Measurements from ENCODE around the gene ARID3B.
"Not testable (repeated sequence)": the region's sequence is repeated elsewhere in the genome, so short reads cannot be mapped to it uniquely, and the experiment has no call there.

The ARID3B gene

DNA sequence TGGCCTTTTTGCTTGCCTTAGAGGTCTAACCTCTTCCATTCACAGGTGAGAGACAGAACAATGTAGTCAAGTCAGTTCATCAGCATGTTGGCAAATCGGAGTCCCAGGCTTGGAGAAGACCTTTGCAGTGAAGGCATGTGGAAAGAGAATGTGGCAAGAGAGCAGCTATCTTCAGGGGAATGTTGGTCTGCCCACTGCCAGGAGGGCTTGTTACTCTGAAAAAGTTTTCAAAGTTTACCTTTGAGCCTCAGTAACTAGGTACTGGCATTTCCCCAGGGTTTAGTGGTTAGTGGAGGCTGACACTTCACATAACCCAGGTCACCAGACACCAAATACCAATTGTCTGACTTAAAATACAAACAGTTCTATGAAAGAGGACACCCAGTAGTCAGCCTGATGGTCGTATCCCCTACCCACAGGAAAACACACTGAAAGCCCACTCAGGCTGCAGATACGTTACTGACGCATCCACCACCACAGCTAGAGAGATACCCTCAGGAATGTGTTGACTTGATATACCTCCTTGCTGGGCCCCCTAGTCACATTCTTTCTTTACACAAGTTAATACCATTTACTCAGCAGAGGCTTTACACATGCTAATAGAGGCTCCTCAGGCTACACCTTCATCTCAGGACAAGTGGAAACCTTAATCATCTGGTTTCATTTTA is 9.7 kb upstream of the ARID3B start:
- no peak for DNase-seq

DNA sequence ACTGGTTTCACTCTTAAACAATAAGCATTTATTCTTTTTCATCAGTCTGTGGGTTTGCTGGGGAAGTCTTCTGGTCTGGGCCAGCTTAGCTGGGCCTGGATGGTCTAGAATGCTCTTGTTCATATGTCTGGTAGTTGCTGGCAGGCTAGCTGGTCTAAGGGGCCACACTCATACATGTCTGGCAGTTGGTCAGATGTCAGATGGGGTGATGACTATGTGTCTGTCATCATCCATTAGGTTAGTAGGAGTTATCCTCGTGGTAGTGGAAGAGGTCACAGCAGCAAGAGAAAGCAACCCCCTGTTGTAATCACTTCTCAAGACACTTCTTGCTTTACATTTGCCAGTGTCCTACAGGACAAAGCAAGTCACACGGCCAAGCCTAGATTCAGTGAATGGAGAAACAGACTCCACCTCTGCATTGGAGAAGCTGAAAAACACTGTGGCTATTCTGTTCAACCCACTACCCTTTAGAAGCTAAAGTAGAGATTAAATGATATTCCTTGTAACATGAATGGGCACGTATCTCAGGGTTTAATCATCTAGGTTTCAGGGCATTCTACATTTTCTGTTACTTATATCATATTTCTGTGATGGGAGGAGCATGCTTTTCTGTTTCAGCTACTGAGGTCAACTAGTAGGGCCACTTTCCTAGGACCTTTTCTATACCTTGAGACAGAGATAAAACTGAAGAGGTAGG is 5.5 kb upstream of the ARID3B start:
- DNase-seq, result no peak

DNA sequence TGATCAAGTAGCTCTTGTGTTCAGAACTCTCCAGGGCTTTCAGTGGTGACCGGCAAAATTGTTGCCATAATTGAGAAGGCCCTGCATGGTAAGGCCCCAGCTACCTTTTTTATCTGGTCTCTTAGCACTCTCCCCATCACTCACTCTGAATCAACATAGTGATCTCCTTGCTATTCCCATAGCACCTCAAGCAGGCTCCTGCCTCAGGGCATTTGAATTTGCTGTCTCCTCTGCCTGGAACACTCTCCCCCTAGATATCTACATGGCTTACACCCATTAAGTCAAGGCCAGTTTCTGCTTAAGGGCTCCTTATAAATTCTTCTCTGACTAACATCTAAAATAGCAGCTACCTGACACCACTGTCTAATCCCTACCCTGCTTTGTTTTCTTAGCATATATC is 3.3 kb upstream of the ARID3B start:
- DNase-seq, result no peak

DNA sequence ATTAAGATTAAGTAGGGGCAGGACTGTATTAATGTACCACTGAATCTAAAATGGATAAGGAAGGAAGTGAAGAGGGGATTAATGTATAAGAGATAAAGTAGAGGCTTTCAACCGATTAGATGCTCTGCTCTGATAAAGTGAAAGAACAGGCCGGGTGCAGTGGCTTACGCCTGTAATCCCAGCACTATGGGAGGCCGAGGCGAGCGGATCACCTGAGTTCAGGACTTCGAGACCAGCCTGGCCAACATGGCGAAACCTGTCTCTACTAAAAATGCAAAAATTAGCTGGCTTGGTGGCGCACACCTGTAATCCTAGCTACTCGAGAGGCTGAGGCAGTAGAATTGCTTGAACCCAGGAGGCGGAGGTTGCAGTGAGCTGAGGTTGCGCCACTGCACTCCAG is 1.5 kb upstream of the ARID3B start:
- DNase-seq, result not testable (repeated sequence)

DNA sequence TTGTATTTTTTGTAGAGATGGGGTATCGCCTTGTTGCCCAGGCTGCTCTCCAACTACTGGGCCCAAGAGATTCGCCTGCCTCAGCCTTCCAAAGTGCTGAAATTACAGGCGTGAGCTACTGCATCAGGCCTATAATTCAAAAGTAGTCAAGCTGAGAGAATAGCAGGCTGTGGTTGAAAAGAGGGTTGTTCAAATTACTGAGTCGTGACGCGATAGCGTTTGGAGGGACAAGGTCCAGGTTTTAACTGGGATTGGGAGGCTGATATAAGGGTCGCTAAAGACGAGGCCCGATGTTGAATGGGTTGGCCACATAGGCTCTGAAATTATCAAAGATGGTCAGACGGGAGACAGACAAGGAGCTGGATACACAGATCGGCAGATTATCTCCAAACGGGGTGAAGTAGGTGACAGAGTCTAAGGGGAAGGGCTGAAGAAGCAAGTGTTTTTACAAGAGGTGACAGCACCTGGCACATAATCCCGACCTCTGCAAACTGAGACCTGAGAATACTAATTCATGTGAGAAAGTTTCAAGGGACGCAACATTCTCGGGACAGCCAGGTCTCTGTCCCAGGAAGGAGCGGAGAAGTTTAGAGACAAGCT is 759 bp upstream of the ARID3B start:
- DNase-seq, result no peak

DNA sequence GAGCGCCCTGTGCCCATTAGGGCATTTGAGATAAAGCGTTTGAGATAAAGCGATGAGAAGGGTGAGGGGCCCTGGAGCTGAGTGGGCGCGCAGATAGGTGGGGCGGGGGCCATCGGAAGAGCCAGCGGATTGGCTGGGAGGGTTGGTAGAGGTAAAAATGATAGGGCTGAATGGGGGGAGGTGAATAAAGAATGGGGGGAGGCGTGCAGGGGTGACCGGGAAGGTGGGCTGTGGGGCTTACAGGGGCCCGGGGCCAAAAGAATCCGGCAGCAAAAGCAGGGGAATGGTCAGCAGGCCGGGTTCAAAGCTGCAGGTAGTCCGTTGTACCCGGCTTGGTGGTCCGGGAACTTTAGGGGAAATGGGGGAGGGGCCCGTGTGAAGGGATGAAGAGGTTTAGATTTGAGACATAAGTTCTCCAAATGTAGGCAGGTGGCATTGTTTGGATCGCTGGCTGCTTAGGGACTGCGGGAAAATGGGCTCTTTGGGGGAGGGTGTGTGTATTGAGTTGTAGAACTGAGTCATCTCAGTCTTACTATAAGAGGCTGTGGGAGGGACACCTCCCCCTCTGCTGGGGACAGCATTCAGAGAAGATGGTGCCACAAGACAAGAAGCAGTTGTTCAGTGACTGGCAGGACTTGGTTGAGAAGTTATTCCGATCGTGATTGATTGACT is 610 bp downstream of the ARID3B start:
- peak; percentile 49 for DNase-seq

DNA sequence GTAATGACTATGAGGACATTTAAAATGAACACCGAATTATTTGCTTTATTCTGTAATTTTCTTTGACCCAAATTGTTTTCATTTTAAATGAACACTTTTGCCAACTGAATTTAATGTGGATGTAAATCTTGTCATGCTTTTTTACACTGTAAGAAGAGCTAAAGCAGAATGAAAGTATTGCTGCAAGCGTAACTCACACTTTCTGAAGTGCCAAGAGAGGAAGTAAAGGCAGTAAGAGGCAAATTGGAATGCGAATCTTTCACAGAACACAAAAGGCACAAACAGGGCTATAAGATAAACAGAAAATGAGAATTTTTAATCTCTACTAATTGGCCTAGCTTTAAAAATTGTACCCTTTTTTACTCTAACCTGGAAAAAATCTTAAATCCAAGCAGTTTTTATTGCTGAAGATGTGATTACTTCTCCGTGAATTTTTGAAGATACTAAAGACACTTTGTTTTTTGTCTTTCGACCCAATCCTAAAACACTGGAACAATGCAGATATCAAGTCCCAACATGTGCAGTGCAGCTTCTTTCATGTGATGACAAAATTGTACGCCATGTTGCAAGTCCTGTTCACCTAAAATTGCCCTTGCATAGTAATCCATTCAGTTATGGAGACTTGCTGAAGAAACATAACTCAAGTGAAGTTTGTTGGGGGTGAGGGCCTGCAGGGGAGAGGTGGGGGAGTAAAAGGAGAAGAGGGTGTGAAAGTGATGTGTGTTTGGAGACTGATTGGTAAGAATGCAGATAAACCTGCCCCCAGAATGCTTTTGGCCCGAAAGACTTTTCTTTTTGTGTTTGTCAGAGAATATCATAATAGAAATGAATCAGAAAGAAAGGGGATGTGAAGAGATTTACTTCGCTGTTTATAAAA is 1.4 kb downstream of the ARID3B start:
- DNase-seq, result no peak

DNA sequence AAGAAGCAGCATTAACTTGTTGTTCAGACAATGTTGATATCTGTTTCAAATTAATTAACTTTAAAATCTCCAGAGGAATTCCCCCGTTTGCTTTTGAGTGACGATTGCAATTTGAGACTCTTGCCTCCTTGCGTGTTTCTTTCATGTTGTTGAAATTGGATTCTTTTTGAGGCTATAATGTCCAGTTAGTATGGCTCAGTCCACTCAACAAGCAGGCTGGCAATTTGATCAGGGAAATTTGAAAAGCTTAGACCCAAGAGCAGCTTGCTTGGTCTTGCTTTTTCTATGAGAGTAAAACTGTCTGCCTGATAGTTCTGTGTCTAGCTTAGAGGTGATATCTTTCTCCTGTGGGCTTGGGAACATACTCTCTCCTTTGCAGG is 2.0 kb downstream of the ARID3B start:
- DNase-seq, result peak; percentile 4

DNA sequence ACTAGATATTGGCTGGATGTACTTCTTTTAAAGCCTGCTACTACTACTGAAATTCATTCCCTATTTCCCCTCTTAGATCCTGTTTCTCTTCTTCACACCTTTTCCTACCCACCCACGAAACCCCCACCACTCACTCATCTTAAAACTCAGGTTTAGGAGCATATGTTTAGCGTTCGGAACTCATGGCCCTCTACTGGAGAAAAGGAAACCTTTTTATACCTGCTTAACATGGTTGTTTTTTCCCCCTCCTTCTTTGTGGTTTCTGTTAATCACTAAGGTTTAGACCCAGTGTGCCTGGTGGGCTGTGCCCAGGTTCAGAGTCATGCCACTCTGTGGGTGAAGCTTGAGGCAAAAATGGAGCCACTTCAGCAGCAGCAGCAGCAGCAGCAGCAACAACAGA is 2.6 kb downstream of the ARID3B start:
- DNase-seq, result no peak

DNA sequence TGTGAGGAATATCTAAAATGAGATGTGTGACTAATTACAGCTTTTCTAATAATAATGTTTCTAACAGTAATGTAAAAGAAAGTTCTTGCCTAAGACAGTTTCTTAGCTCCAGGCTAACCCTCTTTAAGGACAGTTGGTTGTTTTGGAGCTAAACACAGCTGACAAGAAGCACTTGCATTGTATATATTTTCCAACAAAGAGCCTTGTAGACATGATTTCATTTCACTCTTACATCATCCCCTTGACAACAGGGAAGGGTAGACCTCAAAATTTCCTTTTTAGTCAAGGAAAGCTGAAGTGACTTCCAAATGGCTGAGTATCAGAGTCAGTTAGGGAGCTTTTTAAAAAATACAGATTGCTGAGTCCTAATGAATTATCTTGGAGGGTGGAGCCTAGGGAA is 4.1 kb downstream of the ARID3B start:
- DNase-seq, result no peak

DNA sequence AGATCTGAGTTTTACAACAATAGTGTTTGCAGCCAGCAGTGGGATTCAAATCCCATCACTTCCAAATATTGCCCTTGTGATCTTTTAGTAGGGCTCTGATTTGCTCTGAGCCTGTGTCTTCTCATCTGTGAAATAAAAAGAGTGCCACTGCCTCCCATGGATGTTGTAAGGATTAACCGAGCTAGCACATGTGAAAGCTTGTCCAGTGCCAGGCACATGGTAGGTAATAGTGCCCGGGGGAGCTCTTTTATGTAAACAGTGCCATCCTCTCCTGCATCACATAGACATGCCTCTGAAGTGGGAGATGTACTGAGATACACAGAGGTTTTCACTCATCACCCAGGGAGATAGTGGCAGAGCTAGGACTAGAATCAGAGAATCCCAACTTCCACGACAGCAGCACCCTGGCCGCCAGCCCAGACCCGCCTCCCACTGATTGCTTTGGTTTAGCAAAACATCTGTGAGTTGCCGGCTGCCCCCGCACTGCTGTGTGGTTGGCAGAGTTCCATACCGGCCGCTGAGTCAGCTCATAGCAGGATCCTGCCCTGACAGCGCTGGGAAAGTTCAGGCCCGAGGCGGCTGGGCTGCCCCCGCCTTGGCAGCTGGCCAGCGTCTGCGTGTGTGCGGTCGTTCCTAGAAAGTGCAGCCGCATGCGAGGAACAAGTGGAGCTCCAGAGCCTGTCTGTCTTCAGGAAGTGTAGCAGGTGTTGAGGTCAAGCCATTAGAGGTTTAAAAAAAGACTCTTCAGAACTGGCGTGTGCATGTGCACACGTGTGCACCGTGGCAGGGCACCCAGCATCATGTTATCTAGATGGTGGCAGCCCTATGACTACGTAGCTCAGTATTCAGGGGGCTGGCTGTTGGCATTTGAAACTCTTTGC is 5.0 kb downstream of the ARID3B start:
- peak; percentile 81 for DNase-seq

DNA sequence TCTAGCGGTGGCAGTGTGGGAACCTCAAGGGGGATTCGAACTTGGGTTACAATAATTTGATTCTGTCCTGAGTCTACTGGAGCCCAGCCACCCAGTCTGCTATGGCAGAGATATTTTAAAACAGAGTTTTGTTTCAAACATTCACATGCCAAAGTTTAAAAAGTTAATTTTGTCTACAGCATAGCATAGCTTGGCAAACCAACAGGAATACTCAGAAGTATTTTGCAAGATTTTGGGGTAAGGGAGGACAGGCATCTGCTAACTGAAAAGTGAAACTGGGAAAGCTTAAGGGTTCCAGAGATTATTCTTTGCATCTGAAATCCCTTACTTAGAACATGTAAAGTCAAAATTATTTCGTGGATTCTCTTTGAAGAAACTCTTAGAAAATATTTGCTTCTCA is 6.6 kb downstream of the ARID3B start:
- DNase-seq, result no peak

DNA sequence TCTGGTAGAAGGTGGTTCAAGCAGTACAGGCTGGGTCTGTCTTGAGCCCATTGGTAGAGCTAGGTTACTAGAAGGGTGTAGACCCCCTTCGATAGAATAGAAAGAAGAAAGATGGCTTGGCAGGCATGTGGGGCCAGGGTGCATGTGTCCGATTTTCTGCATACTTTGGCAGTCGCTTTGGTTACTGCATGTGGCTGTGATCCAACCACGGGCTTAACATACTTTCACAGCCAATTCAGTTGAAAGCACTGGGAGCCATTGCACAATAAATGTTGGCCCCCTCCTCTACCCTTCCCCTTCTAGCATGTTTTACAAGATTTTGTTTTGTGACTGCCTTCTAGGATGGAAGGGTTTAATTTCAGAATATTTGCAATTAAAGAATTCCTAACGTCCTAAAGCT is 7.2 kb downstream of the ARID3B start:
- DNase-seq, result no peak

DNA sequence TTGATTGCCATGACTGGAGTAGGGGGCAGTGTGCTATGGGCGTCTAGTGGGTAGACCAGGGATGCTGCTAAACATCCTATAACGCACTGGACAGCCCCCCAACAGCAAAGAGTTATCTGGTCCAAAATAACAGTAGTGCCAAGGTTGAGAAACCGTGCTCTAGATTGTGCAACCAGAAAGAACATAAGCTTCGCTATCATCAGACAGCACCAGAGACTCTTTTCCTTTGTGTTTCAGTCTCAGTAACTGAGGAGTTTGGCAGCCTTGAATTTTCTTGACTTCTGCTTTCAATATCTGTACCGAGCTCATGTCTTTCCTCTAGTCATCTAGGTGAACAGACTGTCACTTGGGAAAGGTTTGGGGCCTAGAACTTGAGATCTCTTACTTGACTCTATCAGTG is 8.8 kb downstream of the ARID3B start:
- no peak for DNase-seq

DNA sequence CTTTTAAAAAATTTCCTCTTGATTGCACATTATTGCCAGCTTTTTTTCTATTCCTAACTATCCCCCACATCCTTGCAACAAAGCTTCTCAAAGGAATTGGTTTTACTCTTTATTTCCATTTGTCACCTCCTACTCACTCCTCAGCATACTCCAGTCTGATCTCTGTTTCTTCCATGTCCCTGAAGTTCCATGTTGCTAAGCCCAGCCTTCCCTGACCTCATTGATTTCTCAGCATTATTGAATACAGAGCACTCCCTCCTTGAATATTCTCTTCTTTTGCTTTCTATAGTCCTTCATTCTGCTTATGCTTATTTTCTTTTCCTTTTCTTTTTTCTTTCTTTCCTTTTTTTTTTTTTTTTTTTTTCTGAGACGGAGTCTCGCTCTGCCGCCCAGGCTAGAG is 10.7 kb downstream of the ARID3B start:
- DNase-seq, result no peak

DNA sequence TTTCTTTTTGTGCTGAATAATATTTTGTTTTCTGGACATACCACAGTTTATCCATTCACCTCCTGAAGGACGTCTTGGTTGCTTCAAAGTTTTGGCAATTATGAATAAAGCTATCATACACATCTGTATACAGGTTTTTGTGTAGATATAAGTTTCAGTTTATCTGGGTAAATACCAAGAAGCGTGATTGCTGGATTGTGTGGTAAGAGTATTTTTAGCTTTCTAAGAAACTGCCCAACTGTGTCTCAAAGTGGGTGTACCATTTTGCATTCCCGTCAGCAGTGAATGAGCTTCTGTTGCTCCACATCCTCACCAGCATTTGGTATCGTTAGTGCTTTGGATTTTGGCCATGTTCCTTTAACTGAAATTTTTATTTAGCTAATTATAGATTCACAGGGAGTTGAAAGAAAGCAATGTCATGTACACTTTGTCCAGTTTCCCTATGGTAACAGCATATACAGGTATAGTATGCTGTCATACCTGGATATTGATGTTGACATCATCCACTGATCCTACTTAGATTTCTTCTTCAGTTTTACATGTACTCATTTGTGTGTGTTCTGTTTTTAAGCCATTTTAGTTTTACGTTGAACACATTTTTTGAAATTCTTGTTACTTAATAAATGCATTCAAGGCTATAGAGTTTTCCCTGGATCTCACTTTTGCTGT is 11.9 kb downstream of the ARID3B start:
- no peak for DNase-seq

DNA sequence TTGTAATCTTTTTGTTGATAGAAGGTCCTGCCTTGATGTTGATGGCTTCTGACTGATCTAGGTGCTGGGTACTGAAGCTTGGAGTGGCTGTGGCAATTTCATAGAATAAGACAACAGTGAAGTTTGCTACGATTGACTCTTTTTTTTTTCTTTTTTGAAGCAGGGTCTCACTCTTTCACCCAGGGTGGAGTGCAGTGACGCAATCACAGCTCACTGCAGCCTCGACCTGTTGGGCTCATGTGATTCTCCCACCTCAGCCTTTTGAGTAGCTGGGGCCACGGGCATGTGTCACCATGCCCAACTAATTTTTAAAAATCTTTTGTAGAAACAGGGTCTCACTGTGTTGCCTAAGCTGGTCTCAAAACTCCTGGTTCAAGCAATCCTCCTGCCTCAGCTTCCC is 14.2 kb downstream of the ARID3B start:
- no peak for DNase-seq

DNA sequence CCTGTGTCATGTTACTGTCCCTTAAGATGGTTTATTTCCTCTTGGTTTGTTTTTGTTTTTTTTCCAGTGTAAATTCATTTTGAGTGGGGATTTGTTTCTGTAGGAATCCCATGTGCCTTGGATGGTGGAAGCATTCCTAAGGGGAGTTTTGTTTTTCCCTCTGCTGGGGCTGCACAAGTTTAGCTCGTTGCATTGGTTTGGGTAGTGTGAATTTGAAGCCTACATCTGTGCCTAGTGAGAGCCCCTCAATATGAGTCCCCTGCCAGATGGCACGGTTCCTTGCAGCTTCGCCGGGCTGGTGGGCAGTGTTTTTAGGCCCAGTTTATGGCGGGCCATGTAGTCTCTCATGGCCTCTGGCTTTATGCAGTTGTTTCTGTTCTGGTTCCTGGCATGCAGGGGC is 17.7 kb downstream of the ARID3B start:
- DNase-seq, result no peak

DNA sequence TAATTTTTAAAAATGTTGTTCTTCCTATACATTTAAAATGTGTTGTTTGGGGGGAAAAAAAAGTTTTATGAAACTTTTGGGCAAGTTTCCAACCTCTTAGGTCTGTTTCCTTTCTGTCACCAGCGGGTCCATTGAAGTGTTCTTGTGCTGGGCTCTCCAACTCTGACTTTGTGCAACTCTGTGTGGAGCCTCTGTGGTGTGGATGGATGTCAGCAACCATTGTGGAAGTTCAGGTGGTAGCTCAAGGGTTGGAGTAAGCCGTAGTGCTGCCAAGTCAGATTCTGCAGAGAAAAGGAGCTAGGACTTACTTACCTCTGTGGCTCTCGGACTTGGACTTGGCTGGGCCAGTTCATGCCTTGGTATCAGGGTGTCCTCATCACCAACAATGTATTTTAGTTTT is 22.4 kb downstream of the ARID3B start:
- DNase-seq, result no peak

DNA sequence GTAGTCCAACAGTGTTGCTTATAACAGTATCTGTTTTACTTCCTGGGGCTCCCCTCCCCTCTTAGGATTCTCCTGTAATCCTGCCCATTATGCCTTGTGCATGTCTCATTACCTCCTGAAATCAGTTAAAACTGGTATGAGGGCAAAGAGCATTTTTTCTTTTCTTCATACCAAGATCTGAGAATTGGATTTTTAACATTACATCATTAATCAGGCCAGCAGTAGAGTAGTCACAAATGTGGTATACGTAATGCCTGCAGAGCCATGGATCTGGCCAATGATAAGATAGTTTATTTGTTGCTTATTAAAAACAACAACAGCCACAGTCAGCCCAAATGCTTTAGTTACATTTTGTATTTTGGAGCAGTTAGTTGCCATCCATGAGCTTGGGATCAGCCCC is 23.2 kb downstream of the ARID3B start:
- no peak for DNase-seq
